H1 (cell line): ENCODE data around the gene AZGP1. TPM values are rescaled to one million over a fixed set of nuclear protein-coding genes. Genes with fewer than 3 reads are reported as not detected.

Experiments
- BACH1 ChIP-seq: IDR thresholded peaks from 2 replicates; pipeline ENCODE4 v1.6.1; 2012; ENCODE audit warnings: low read length, improper control_type of control experiment
- FOSL1 ChIP-seq: IDR thresholded peaks from 2 replicates; pipeline ENCODE4 v1.6.1; 2011; ENCODE audit warnings: mild to moderate bottlenecking, low read depth, low read length, moderate library complexity; ENCODE audit not compliant: insufficient read depth
- GABPA ChIP-seq: IDR thresholded peaks from 2 replicates; pipeline ENCODE4 v1.6.1; 2011; ENCODE audit warnings: mild to moderate bottlenecking, low read length, moderate library complexity, borderline replicate concordance; ENCODE audit not compliant: insufficient read depth
- HDAC2 ChIP-seq, 2 experiments: fragments of 300-600 bp in 1 of 2; sonication (generic) in 1 of 2; IDR thresholded peaks; 2 replicates each; pipeline ENCODE4 v1.6.1; 2011 to 2012; ENCODE audit warnings: low read depth in 2 of 2, low read length in 2 of 2, mild to moderate bottlenecking in 2 of 2, moderate library complexity in 2 of 2, borderline replicate concordance in 1 of 2, inconsistent platforms in 1 of 2
- HDAC6 ChIP-seq: IDR thresholded peaks from one replicate; pipeline ENCODE4 v1.7.1; 2012; ENCODE audit warnings: low read depth, mild to moderate bottlenecking, inconsistent platforms, low read length, moderate library complexity
- KDM1A ChIP-seq: fragments of 200-600, 300-600 bp; sonication (generic); IDR thresholded peaks from 2 replicates; pipeline ENCODE4 v1.7.1; 2016; ENCODE audit warnings: mild to moderate bottlenecking, low read length, borderline replicate concordance
- PHF8 ChIP-seq: fragments of 200-600 bp; sonication (generic); conservative IDR thresholded peaks from 2 replicates; pipeline ENCODE4 v1.7.1; 2012; ENCODE audit warnings: low read depth, mild to moderate bottlenecking, inconsistent platforms, low read length, moderate library complexity
- POLR2A ChIP-seq, 2 experiments: IDR thresholded peaks; 1 replicate in 1 of 2; 2 replicates in 1 of 2; pipeline ENCODE4 v1.6.1; 2011; ENCODE audit warnings: low read depth in 2 of 2, low read length in 2 of 2, mild to moderate bottlenecking in 2 of 2; ENCODE audit errors: control extremely low read depth in 1 of 2
- POLR2AphosphoS5 ChIP-seq: IDR thresholded peaks from 2 replicates; pipeline ENCODE4 v1.6.1; 2011; ENCODE audit warnings: low read depth, low read length
- POU5F1 ChIP-seq: IDR thresholded peaks from 2 replicates; pipeline ENCODE4 v1.6.1; 2011; ENCODE audit warnings: low read depth, mild to moderate bottlenecking, low read length, moderate library complexity
- RBBP5 ChIP-seq: IDR thresholded peaks from 2 replicates; pipeline ENCODE4 v1.7.1; 2012; ENCODE audit warnings: low read depth, mild to moderate bottlenecking, inconsistent platforms, low read length, moderate library complexity, borderline replicate concordance
- SIN3A ChIP-seq, 2 experiments: IDR thresholded peaks in 1 of 2; conservative IDR thresholded peaks in 1 of 2; 2 replicates each; pipeline ENCODE4 v1.6.1; 2011 to 2012; ENCODE audit warnings: low read length in 2 of 2, improper control_type of control experiment in 1 of 2, low read depth in 1 of 2, mild to moderate bottlenecking in 1 of 2
- SRF ChIP-seq: IDR thresholded peaks from 2 replicates; pipeline ENCODE4 v1.6.1; 2011; ENCODE audit warnings: mild to moderate bottlenecking, low read depth, low read length, moderate library complexity
- SUZ12 ChIP-seq: fragments of 200-600 bp; sonication (generic); IDR thresholded peaks from 2 replicates; pipeline ENCODE4 v1.6.1; 2012; ENCODE audit warnings: mild to moderate bottlenecking, inconsistent platforms, low read length, moderate library complexity, mixed read lengths
- TEAD4 ChIP-seq: IDR thresholded peaks from 2 replicates; pipeline ENCODE4 v1.6.1; 2012; ENCODE audit warnings: low read depth, low read length, inconsistent platforms, mixed read lengths
- polyA plus RNA-seq, 7 experiments: library from polyadenylated mRNA; depleted of rRNA in 3 of 7; stranded (reverse) in 5 of 7; unstranded in 2 of 7; fragments of >200 nt in 5 of 7; fragments of 200-250 nt in 2 of 7; gene quantifications; 1 replicate in 5 of 7; 2 replicates in 1 of 7; 4 replicates in 1 of 7; pipeline versions ENCODE4 v1.2.1 to v1.2.3, GENCODE V29; 2011 to 2013; ENCODE audit warnings: missing spikeins in 2 of 7, mixed read lengths in 2 of 7
- total RNA-seq: library from RNA; stranded (reverse); fragmentation: NEBNext Ultra II Directional; extraction: Animal tissue kit (Norgen Biotek cat#: 25700); gene quantifications from 2 replicates; pipeline ENCODE4 v1.2.1, GENCODE V29; 2021
- TF ChIP-seq, protein P1 (sequence below), 3 experiments: IDR thresholded peaks; 1 replicate in 2 of 3; 2 replicates in 1 of 3; pipeline versions ENCODE4 v1.5.1 to v1.6.1; 2011; ENCODE audit warnings: low read length in 3 of 3, mild to moderate bottlenecking in 3 of 3, inconsistent platforms in 2 of 3, low read depth in 1 of 3, moderate library complexity in 1 of 3; ENCODE audit not compliant: insufficient read depth in 1 of 3; ENCODE audit errors: control extremely low read depth in 1 of 3
- TF ChIP-seq, protein P2 (sequence below): IDR thresholded peaks from 2 replicates; pipeline ENCODE4 v1.6.1; 2012; ENCODE audit warnings: inconsistent platforms
- TF ChIP-seq, protein P3 (sequence below): IDR thresholded peaks from 2 replicates; pipeline ENCODE4 v1.6.1; 2011; ENCODE audit warnings: low read depth, mild to moderate bottlenecking, low read length; ENCODE audit not compliant: insufficient read depth

Gene AZGP1
- total and polyA plus RNA-seq, 2 of the 8 experiments (the other 6 are each of a cell fraction or from before 2014, with no cell fraction given): 0.52 to 0.68 TPM

DNA sequence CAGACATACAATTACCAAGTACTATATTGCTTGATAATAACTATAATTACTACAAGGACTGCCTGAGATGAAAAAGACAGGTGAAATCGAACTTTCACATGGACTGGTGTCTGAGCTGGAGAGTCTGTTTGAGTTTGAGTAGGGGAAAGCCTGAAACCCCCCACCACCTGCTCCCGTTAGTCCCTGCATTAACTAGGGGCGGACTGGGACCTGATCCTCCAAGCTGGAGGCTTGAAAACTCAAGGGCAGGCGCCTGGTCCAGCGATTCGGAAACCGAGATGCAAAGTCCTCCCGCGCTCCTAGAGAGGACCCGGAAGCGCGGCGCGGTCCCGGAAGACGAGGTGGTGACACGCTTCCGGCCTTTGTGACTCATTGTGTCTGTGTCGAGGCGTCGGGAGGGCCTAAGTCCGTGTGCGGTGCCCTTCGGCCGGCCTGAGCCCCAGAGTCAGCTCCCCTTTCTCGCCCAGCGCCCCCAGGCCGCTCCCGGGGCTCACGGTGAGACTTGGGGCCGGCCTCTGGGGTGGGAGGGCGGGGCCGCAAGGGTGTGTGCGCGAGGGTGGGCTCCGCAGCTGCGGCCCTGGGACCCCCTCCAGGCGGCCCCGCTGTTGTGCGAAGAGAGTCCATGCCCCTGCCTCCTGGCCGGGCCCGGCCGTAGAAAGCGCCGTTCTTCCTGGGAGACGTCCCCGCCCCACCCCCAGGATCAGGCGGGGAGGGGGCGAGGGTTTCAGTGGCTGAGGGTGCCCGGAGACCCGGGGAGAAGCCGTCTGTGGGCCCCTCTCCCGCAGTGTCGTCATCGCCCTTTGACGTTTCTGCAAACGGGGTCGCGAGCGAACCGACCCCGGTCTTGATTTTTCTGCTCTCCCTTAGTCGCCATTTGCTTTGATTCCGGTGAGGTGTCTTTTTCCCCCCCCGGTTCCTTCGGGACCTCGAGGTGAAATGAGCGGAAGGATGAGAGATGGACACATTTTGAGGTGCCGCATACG, 39.7 kb upstream of the AZGP1 start, which contains the start of gene ZKSCAN1 (continued):
- TF ChIP-seq, protein P1, sequence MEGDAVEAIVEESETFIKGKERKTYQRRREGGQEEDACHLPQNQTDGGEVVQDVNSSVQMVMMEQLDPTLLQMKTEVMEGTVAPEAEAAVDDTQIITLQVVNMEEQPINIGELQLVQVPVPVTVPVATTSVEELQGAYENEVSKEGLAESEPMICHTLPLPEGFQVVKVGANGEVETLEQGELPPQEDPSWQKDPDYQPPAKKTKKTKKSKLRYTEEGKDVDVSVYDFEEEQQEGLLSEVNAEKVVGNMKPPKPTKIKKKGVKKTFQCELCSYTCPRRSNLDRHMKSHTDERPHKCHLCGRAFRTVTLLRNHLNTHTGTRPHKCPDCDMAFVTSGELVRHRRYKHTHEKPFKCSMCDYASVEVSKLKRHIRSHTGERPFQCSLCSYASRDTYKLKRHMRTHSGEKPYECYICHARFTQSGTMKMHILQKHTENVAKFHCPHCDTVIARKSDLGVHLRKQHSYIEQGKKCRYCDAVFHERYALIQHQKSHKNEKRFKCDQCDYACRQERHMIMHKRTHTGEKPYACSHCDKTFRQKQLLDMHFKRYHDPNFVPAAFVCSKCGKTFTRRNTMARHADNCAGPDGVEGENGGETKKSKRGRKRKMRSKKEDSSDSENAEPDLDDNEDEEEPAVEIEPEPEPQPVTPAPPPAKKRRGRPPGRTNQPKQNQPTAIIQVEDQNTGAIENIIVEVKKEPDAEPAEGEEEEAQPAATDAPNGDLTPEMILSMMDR (IDR thresholded peaks at IDR 0.05; ENCODE audit: control extremely low read depth in 1 of 3, insufficient read depth in 1 of 3, low read depth in 1 of 3, low read length in 3 of 3): no peak
- TF ChIP-seq BACH1 (no peak), POU5F1 (no peak), KDM1A (no peak), HDAC6 (no peak), SIN3A (conservative IDR thresholded peaks at IDR 0.05 in 1 of 2, IDR thresholded peaks at IDR 0.05 in 1 of 2; ENCODE audit: low read depth in 1 of 2, low read length in 2 of 2) (peak; percentile 77 to 81; a peak in 2 of 4 replicates), PHF8 (no peak; the same call in none of the 2 replicates), POLR2AphosphoS5 (peak; percentile 98), FOSL1 (no peak), HDAC2 (IDR thresholded peaks at IDR 0.05; ENCODE audit: borderline replicate concordance in 1 of 2, low read depth in 2 of 2, low read length in 2 of 2) (0 out of 4 replicates have a peak, but pooled peaks have one; percentile 4 to 34), RBBP5 (peak; percentile 27; the same call in 1 of the 2 replicates), SRF (0 out of 2 replicates have a peak, but pooled peaks have one; percentile 18), GABPA (peak; percentile 97), SUZ12 (no peak), TEAD4 (no peak), POLR2A (IDR thresholded peaks at IDR 0.05; ENCODE audit: control extremely low read depth in 1 of 2, low read depth in 2 of 2, low read length in 2 of 2) (peak; percentile 96 to 97)
- TF ChIP-seq, protein P2, sequence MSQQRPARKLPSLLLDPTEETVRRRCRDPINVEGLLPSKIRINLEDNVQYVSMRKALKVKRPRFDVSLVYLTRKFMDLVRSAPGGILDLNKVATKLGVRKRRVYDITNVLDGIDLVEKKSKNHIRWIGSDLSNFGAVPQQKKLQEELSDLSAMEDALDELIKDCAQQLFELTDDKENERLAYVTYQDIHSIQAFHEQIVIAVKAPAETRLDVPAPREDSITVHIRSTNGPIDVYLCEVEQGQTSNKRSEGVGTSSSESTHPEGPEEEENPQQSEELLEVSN: no peak
- TF ChIP-seq, protein P3, sequence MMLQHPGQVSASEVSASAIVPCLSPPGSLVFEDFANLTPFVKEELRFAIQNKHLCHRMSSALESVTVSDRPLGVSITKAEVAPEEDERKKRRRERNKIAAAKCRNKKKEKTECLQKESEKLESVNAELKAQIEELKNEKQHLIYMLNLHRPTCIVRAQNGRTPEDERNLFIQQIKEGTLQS: no peak
